ENCODE measurements around the gene OPCML.

DNA sequence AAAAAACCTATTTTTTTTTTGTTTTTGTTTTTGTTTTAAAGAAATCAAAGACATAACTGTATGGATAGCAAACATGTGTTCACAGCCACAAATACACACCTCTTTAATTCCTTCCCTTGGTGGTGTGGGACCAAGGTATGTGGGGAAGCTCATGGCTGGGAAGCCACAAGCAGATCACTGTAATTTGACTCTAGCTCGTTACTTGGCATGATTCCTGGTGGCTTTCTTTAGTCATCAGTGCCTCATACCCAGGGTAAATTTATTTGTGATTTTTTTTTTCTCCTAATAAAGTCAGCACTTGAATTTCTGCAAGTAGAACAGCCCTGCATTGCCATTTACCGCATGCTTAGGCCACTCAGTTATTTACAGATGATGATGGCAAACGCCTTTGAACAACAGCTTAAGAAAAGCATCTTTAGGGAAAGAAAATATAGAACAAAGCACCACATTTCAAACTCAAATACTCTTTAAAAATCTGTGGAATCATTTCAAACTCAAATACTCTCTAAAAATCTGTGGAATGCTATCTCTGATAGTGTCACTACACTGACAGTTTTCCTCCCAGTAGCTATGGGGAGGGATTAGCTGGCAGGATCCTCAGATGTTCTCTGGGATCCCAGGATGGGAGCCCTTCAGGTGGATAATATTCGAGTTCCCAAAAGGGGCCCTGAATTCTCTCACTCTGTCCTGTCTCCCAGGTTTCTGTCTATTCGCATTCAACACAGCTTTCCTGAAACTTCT is 687.2 kb downstream of the OPCML start:
- TF ChIP-seq, protein P1, sequence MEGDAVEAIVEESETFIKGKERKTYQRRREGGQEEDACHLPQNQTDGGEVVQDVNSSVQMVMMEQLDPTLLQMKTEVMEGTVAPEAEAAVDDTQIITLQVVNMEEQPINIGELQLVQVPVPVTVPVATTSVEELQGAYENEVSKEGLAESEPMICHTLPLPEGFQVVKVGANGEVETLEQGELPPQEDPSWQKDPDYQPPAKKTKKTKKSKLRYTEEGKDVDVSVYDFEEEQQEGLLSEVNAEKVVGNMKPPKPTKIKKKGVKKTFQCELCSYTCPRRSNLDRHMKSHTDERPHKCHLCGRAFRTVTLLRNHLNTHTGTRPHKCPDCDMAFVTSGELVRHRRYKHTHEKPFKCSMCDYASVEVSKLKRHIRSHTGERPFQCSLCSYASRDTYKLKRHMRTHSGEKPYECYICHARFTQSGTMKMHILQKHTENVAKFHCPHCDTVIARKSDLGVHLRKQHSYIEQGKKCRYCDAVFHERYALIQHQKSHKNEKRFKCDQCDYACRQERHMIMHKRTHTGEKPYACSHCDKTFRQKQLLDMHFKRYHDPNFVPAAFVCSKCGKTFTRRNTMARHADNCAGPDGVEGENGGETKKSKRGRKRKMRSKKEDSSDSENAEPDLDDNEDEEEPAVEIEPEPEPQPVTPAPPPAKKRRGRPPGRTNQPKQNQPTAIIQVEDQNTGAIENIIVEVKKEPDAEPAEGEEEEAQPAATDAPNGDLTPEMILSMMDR (conservative IDR thresholded peaks at IDR 0.05; ENCODE audit: low read depth, low read length) = no peak
- TF ChIP-seq EZH2 (IDR thresholded peaks at IDR 0.05; ENCODE audit: low read length, unreplicated experiment) = no peak
- no peak for TF ChIP-seq EZH2phosphoT487 (IDR thresholded peaks at IDR 0.05; ENCODE audit: borderline replicate concordance, low read length)

Measured in PC-3 (cell line).